ENCODE results near the gene FAM9B.
"Not testable (repeated sequence)": the region's sequence is repeated elsewhere in the genome, so short reads cannot be mapped to it uniquely, and the experiment has no call there.

The FAM9B gene

DNA sequence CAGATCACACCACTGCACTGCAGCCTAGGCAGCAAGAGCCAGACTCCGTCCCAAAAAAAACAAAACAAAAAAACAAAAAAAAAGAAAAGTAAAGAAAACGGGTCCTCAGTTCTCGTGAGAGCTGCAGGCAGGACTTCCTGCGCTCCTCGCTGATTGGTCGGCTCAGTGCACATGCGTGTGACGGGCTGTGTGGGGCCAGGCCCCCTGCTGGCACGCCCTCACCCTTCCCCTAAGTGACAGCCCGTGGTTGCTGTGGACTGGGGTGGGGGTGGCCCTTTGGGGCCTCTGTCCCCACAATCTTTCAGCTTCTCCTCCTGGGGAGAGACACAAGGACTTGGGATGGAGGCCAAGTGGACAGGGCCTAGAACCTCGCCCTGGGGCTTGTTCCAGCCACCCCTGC lies at the start of gene FAM9B:
Gene FAM9B, minus strand, starts transcription at position 139 of the 400 bp plus-strand sequence. CDS start 1,141 bp downstream, outside the sequence.
- DNase-seq (ENCODE audit: low read depth in 3 of 3), result no peak

DNA sequence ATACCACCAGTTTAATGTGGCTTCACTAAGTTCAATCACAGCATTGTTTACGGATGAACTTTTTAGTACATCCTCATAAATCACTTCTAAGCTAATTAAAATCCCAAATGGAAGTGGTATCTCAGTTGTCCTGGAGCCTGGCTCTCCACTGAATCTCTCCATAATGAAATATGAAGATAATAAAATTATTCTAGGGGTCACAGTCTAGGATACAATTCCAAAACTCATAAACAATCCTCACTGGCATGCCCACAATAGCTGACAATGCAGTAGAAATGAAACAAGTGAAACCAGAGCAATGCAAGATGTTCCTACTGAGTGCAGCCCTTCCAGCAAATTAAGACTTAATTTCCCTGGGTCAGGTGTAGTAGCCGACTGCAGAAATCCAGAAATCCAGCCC lies 47.3 kb upstream of the FAM9B start:
- DNase-seq (ENCODE audit: low read depth in 3 of 3), result no peak

DNA sequence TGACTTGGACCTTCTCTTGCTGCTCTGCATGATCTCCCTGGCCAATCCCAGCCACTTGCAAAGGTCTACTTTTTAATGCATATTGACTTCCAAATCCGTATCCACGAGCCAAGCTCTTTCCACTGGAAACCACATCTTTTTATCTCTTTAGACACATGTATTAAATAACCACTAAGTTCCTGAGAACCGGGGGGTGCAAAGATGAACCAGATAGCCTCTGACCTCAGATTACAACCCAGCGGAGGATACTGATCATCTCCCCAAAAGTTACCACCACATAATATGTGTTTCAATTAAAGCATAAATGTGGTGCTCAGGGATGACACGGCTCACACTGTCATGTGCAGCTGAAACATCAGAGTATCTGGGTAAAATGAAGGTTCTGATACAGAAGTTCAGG lies 40.4 kb upstream of the FAM9B start:
- no peak for DNase-seq (ENCODE audit: low read depth in 3 of 3)

DNA sequence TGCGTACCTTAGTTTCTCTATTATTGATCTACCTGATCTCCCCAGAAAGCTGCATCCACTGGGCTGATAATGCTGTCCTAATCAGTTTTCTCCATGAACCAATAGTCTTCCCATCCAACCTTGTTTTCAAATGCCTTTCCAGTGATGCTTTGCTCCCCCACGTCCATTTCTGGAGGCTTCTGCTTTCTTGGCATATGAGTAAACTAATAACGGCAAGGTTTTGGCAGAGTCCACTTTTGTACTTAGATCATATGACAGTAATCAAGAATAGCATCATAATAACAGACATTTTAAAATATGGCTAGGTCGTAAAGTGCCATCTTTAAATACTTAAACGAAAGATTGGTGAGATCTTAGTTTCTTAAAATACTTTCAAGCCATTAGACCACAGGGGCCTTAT lies 38.4 kb upstream of the FAM9B start:
- DNase-seq (ENCODE audit: low read depth in 3 of 3), result no peak

DNA sequence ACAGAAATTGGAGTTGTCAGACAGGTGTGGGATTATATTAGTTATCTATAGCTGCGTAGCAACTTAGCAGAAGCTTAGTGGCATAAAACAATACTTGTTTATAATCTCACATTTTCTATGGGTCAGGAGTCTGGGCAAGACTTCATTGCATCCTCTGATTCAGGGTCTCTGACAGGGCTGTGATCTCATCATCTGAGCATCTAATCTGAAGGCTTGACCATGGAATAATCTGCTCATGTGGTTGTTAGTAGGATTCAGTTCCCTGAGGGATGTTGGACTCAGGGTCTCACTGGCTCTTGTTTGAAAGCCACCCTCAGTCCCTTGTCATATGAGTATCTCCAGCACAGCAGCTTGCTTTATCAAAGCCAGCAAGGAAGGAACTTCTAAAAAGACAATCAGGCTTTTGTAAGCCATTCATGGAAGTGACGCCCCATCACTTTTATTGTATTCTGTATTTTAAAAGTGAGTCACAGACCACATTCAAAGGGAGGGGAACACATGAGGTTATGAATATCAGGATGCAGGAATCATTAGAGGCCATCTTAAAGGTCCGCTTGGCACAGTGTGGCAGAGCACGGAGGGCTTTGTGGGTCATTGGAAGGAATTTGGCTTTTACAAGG lies 37.2 kb upstream of the FAM9B start:
- DNase-seq (ENCODE audit: low read depth in 3 of 3), result no peak

DNA sequence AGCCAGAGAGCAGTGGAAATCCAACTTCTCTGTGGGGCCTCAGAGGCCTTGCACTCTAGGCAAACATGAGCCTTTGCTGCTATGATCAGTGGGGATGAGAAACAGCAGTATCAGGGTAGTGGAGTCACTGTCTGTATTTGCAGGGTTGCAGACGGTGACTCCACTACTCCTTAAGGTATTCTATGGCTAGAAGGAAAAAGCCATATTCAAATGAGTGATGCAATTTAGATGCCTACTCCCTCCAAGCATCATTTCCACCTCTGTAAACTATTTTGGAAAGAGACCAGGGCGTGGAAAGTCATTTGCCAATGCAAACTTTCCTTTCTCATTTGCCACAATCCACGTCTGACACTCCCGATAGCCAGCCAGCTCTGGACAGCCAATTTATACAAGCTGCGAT lies 35.6 kb upstream of the FAM9B start:
- no peak for DNase-seq (ENCODE audit: low read depth in 3 of 3)

DNA sequence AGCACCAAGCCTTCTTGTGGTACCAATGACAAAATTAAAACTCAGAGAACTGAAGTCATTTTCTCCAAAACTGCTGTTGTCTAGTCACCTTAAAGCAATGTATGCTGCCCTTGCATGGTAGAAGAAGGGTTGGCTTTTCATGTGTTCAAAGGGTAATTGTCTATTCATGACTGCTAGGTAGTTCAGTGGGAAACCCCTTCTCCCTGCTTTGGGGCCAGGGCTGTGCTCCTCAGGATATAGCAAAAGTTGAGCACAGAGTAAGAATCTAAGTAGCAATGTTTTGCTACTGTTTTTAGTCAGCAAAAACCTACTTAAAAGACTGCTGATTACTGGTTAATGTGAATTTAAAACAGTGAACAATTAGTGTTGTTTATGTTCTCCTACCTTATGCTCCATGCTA lies 30.8 kb upstream of the FAM9B start:
- no peak for DNase-seq (ENCODE audit: low read depth in 3 of 3)

DNA sequence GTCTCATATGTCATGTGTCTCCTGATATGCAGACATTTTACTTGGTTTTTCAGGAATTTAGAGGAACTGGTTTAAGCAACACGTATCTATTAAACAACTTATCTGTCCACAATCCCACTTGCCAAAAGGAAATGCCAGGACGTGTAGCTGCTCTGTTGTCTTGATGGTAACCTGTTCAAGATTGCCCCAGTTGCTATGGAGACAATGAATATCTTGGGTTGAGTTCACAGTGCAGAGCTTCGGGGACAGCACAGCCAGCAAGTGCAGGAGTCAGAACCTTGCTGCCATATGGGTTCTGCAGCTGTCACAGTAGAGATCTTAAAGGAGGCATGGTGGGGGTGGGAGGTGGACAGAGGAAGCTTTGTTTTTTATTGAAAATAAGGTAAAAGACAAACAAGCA lies 28.7 kb upstream of the FAM9B start:
- no peak for DNase-seq (ENCODE audit: low read depth in 3 of 3)

DNA sequence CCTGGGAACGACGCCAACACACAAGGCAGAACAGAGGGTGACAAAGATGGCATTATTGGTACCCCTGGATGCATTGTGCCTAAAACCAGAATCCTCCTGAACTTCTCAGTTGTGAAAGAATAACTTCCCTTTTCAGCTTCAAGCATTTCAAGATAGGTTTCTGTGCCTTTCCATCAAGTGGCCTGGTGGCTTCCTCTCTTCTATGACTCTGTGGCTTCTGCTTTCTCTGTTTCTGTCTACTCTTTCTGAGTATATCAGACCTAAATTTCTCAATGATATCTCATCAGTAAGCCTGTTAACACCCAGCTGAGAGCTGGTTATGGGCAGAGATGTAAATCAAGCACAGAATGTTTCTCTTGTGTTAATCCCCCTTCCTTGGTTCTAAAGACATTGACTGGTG lies 21.4 kb upstream of the FAM9B start:
- DNase-seq (ENCODE audit: low read depth in 3 of 3), result no peak

DNA sequence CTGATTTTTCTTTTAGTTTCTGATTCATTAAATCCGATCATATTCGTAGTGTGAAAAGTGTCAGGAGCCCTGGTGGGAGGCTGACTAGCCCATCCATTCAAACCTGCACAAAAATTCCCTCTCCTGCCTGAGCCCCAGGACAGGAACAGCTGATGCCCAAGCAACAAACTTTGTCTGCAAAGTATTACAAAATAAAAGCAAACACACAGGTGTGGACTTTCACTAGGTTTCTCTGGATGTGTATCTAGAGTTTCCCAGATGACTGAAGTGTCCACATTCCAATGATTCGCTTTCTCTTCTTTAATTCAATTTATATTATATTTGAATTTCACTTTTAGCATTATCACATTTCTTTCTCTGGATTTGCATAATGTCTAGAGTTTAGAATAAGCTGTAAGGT lies 18.2 kb upstream of the FAM9B start:
- DNase-seq (ENCODE audit: low read depth in 3 of 3), result no peak

DNA sequence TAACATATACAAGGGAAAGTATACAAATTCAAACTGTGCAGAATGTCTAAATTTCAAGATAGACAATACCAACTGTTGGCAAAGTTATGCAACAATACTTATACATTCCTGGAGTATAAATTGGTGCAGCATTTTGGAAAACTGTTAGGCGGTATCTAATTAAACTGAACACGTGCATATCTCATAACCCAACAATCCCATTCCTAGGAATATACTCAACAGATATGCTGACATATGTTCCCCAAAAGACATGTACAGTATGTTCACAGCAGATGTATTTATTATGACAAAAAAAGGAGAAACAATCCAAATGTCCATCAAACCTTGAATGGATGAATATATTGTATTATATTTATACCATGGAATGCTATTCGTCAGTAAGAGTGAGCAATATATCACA lies 16.4 kb upstream of the FAM9B start:
- DNase-seq (ENCODE audit: low read depth in 3 of 3), result no peak

DNA sequence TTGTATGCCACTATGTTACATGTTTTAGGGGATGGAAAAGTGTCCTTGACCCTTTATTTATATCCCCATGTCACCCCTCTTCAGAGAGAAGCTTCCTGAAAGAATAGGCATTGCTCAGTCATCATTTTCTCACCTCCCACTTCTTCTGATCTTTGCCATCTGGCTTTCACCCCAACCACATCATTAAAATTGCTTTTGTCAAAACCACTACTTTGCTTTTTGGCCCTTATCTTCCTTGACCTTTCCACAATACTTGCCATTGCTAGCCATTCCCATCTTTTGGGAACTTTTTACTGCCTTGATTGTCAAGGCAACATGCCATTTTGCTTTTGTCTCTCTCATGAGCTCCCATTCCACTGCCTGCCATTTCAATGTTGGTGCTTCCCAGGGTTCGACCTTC lies 14.9 kb upstream of the FAM9B start:
- no peak for DNase-seq (ENCODE audit: low read depth in 3 of 3)

DNA sequence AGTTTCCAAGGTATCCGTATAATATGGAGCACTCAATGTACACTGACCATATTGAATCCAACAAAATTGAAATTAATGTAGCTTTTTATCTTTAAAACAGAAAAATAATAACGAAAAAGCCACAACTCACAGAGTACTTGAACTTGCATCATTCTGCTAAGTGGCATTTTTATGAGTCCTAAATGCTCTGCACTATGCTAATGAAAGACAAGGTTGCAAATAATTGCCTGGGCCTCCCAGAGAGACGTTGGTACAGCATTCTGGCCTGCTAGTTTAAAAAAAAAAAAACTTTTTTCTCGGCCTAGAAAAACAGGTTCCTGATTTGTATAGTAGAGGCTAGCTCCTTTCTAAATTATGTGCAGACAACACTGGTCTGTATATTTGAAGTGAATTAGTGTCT lies 4.3 kb upstream of the FAM9B start:
- no peak for DNase-seq (ENCODE audit: low read depth in 3 of 3)

DNA sequence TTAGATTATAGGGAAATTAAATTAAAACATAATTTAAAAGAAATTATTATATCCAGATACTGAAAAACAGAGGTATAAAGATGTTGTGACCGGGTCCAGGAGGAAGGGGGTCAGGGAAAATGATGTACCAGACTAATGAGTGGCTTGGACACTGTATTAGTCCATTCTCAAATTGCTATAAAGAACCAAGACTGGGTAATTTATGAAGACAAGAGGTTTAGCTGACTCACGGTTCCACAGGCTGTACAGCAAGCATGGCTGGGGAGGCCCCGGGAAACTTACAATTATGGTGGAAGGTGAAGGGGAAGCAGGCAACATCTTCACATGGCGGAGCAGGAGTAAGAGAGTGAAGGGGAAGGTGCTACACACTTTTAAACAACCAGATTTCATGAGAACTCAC lies 3.4 kb upstream of the FAM9B start:
- DNase-seq (ENCODE audit: low read depth in 3 of 3), result no peak

DNA sequence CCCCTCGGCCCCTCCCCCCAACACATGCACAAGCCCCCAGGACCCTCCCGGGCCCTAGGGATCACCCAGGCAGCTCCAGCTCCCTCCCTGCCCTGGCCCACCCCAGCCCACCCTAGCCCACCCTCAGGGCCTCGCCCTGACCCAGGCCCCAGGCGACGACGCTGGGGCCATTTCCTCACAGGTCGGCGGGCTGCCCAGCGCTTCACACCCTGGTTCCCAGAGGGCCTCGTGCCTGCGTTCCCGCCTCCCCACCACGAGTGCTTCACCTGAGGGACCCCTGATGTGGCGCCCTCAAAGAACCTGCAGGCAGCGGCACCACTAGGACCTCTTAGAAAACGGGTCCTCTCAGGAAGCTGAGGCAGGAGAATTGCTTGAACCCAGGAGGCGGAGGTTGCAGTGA lies 341 bp downstream of the FAM9B start:
- no peak for DNase-seq (ENCODE audit: low read depth in 3 of 3)

DNA sequence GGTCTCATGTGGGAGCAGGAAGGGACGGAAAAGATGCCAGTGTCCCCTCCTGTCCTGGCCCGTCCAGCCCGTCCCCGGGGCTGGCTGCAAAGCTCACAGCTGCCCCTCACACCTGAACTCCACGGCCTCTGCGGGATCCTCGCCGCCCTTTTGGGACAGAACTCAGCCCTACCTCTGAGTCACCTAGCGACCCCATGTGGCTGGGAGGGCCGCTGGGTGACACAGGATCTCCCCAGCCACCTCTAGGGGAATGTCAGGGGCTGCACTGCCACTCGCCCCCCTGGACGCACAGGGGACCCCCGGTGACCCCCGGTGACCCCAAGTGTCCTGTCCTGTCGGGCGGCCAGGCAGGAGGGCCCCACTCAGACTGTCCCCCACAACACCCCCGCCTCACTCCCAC lies 748 bp downstream of the FAM9B start:
- DNase-seq (ENCODE audit: low read depth in 3 of 3), result no peak

DNA sequence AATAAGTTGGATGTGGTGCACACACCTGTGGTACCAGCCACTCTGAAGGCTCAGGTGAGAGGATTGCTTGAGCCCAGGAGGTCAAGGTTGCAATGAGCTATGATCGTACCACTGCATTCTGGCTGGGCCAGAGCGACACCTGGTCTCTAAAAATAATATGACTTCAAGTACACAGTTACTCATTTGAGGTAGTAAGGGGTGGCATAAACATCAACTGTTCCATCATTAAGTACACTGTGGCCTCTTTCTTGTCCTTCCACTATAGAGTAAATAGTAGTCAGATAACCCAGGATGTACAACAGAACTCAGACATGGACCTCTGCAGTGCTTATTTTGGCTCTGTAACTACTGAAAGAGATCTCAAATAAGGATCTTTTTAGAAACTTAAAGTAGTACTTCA lies 10.6 kb downstream of the FAM9B start:
- DNase-seq (ENCODE audit: low read depth in 3 of 3), result no peak

DNA sequence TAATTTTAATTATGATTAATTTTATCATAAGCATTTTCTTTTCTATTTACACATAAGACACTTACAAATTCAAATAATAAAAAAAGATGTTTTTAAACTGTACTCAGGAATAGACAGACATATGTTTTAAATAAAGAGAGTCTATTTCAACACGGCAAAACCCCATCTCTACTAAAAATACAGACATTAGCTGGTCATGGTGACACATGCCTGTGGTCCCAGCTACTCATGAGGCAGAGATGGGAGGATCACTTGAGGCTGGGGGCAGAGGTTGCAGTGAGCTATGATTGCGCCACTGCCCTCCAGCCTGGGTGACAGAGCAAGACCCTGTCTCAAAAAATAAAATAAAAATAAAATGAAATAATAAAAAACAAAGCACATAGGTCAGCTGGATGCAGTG lies 14.8 kb downstream of the FAM9B start:
- no peak for DNase-seq (ENCODE audit: low read depth in 3 of 3)

DNA sequence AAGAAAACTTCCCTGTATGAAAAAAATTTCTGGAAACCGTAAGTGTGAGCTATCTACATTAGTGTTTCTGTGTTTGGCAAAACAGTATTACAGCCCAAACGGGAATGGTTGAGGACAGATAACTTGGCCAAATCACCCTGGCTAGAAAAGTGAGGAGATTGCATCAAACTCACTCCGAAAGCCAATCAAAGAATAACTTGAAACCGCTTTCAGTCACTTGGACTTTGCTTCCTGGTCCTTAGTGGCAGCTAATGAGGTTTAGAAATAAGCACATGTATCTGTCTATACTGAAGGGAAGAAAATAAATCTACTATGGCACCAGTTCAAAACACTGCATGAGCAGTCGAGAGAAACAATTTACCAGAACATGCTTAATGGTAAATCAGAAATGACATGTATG lies 15.6 kb downstream of the FAM9B start:
- DNase-seq (ENCODE audit: low read depth in 3 of 3), result not testable (repeated sequence)

DNA sequence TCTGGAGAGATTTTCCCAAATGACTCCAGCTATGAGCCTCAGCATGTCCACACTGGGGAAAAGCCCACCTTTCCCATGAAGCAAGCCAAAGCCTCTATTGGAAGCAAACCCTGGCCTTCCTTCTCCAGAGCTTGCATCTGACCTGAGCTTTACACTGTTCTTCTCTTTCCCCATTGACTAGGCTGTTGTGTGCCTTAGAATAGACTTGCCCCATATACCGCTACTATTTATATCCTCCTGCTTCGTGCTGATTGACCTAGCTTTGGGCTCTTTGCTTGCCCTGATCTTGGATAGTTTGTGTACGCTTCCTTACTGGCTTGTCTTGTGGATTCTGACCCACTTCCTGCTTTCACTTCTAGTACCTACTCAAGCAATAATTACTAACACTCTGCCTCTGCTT lies 30.9 kb downstream of the FAM9B start:
- DNase-seq (ENCODE audit: low read depth in 3 of 3), result no peak

DNA sequence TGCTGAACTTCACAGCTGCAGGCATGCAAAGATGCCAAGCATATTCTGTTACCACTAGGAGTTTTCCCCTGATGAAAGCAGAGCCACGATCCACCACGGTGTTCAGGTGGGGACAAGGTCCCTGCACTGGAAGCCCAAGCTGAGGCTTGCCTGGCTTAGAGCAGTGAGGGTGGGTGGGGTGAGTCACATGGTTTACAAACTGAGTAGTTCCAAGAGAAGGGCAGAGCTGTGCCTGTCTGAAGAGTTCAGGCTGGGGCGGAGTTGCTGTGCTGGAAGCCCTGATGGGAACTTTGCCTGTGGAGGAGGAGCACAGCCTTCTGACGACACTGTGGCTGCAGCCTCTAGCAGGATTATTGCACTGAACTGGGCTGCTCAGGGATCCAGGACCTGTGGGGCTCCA lies 45.5 kb downstream of the FAM9B start:
- DNase-seq (ENCODE audit: low read depth in 3 of 3), result peak in 1 of 3 donors; percentile 24

DNA sequence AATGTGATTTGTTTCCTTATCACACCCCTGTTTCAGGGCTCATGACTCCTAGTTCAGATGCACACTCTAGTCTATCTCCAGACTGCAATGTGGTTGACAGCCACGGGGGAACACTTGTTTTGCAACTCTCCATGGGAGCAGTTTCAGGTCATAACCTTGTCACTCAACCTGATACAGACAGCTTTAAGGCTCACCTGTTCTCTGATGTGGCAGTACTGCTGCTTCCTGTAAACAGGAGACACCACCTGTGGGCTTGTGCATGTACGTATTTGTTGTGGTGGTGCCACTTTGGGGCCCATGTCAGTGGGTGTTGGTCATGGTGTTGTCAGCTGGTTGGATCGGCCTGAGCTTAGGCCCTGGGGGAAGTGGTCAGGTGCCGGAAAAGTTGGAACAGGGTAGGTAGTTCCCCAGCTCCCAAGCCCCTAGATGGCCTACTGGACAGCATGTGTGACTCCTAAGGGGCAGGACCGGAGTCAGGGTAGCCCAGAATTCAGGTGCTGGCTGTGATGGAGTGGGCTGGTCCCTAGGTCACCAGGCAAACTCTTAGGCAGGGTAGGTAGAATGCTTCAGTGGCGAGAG lies 46.2 kb downstream of the FAM9B start:
- no peak for DNase-seq (ENCODE audit: low read depth in 3 of 3)

DNA sequence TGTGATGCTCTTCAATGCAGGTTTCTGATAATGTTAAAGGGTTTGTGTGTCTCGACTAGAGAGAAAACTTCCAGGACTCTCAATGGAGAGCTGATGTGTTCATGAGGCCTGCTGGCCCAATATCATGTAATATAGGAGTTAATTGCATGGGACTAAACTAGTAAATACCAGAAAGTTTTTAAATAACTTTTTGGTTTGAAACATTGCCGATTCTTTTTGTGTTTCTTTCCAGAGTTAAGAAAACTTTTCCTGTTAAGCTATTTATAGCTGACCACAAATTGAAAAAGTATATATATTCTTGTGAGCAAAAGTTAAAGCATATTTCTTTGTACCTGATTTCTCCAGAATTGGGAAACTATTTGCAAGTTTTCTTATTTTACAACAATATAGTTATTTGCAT lies 49.7 kb downstream of the FAM9B start:
- DNase-seq (ENCODE audit: low read depth in 3 of 3), result no peak

DNA sequence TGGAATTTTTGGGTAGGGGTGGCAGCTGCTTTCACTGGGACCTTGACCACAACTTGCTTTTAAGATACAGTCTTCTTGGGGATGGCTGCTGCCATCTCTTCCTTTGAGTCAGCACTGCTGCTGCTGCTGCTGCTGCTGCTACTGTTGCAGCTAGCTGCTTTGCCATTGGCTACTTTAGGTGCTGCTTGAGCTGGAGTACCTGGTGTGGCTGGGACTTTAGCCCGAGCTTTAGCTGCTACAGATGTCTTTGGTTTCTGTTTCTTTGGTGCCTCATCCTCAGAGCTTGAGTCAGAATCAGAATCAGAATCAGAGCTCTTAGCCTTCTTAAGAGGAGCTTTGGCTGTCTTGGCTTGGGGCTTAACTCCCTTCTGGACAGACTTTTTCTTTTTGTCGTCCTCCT lies 52.2 kb downstream of the FAM9B start:
- peak in 1 of 3 donors; percentile 10 for DNase-seq (ENCODE audit: low read depth in 3 of 3)
